ENCODE measurements around the gene DERL3.

DERL3 gene

DNA sequence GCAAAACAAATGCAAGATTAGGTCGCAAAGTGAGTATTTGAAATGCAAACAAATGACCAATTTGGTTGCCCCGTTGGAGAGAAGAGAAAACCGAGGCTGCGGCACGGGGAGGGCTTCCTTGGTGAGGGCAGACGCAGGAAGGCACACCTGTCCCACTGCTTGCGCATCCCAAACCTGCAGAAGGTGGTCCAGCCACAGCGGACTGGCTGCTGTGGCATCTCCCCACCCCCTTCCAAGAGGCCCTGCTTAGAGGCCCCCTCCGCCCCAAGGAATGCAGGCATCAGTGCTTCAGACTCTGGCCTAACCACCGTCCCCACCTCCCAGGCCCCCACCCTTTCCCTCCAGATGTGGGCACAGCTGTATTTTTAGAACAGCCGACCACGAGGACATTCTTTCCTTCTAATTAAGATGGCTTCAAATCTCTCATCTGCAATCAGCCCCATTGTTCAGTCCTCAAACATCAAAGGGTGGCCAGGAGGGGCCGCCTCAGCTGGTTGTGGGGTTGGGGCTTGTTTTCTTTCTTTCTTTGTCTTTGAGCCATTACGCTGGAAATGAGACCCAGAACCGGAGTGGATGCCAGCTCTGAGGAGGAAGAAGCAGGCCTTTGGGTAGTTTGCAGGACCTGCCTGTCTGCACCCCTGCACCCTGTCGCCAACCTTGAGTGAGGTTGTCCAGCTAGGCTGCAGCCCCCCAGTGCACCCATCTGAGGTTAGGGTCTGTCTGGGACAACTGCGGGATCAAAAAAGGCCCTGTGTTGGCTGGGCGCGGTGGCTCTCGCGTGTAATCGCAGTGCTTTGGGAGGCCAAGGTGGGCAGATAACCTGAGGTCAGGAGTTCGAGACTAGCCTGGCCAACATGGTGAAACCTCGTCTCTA is 9.4 kb upstream of the DERL3 start:
- peak; percentile 73 for FAIRE-seq

DNA sequence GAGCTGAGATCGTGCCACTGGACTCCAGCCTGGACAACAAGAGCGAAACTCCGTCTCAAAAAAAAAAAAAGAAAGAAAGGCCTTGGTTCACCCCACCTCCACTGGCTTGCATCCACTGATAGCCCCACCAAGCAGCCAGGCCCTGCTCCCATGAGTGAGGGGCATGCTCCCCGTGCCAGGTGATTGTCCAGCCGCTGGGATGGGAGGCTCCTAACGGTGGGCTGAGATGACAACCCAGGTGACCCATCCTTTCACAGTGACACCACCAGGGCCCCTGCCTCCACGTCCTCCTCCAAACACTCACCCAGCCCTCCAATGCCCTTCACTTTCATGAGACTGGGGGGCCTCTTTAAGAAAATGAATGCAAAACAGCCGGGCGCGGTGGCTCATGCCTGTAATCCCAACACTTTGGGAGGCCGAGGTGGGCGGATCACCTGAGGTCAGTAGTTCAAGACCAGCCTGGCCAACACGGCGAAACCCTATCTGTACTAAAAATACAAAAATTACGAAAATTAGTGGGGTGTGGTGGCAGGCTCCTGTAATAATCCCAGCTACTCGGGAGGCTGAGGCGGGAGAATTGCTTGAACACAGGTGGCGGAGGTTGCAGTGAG is 8.6 kb upstream of the DERL3 start:
- no peak for DNase-seq (ENCODE audit: low spot score)
- FAIRE-seq, result no peak

More for the DNA sequence above, 9.4 kb upstream of the DERL3 start:
- DNase-seq (ENCODE audit: low spot score), result no peak

DNA sequence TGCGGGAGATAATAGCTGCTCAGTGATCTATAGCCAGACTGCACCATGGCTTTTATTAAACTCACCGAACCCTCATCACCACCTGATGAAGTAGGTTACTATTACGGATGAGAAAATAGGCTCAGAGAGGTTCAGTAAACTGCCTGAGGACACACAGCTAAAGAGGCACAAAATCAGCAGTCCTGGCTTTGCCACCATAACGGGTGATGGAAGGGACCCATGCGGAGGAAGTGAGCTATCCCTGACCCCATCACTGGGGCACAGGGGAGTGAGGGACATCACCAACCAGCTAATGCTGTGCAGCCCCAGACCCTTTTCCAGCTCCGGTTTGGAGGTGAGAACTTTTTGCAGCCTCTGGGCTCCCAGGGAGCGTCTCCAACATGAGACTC is 7.3 kb upstream of the DERL3 start:
- FAIRE-seq, result no peak

DNA sequence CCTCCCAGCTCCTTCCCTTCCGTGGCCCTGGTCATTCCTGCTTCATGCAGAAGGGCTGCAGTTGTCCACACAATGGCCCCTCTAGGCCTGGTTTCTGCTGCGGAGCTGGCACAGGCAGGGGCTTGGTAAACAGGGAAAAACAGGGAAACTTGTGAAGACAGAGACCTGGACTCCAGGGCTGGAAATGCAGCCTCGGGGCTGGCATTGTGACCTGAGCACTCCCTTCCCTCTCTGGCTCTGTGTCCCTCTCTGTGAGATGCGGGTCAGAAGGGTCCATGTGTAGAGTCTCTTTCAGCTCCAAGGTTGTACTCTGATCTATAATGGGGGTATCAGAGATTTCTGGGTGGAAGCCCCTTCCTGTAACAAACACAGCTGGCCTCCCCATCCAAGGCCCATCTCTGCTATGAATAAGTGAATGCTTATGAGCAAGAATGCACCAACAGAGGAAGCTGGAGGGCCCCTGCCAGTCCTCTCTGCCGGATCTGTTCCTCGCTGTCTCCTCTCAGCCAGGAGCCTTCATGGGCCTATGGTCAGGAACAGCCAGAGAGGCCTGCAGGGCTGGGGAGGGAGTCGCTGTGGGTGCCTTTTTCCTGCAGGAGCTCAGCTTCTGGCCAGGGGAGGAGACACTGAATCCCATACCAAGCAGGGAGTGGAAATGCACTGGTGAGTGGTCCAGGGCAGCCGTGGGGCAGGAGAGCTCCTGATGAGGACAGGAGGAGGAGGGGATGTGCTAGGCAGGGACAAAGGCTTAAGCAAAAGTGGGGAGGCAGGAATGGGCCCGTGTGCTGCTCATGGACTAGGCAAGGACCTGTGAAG is 6.7 kb upstream of the DERL3 start:
- FAIRE-seq, result peak; percentile 37

More for the DNA sequence above, 7.3 kb upstream of the DERL3 start:
- no peak for DNase-seq (ENCODE audit: low spot score)

DNA sequence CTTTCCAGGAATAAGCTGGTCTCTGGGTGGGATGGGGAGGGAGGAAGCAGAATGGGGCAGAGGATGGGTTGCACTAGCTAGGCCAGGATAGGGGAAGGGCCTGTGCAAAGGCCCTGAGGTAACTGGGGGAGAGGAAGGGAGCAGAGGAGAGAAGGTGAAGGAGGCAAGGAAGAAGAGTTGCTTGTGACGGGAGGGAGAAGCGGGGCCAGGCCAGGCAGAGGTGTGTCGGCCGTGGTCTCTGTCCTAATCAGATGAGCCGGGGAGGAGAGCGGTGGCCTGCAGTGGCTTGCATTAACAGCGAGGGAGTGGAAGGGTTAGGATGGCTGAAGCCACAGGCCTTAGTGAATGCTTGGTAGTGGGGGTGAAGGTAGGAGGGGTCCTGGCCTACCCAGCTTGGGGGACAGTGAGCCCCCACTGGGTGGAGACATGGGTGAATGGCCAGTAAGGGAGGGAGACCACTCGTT is 6.0 kb upstream of the DERL3 start:
- no peak for DNase-seq (ENCODE audit: low spot score)
- FAIRE-seq, result peak; percentile 68

More for the DNA sequence above, 6.7 kb upstream of the DERL3 start:
- no peak for DNase-seq (ENCODE audit: low spot score)

DNA sequence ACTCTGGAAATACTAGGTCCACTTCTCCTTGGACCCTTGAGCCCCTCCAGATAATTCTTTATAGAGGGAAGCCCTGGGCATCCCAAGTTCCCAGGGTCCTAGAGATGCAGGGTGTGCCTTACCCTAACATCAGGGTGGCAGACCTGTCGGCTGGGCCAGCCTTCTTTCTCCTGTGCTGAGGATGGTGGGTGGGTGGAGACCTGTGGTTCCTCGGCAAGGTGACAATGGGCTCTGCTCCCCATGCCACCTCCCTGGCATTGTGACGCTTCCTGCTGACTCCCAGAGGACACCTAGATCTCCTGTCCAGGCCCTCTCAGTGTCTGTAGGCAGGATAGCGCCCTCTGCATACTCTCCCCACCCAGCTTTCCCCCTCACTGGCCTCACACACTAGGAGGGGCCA is 3.8 kb upstream of the DERL3 start:
- FAIRE-seq (no peak), DNase-seq (ENCODE audit: low spot score) (no peak)

DNA sequence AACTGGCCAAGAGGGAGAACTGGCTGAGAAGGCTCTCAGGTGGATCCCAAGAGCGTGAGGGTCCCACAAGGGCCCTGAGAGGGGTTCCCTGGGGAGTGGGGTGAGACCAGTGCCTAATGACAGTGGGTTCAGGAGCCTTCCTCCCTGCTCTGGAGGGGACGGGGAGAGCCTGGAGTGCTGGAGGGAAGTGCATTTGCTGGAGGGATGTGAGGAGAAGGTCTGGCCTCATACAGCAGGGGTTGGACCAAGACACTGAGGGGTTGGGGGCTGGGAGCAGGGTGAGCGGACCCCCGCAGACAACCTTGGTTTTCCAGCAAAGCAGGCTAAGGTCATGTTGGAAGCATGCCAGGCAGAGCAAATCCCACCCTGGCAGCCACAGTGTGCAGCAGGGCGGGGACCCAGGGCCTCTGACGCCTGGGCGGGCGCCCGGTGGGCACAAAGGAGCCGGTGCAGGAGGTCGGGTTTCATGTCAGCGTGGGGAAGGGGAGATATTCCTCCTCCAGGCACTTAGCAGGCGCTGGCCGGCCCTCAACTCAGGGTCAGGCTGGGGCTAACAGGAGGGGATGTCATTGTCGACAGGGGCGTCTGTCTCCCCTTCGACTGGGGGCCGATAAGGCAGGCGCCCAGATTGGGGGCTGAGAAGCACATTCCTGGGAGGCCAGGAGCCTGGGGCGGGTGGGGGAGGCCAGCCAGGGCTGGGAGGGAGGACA is 3.1 kb upstream of the DERL3 start:
- DNase-seq (ENCODE audit: low spot score) (no peak), FAIRE-seq (no peak)

DNA sequence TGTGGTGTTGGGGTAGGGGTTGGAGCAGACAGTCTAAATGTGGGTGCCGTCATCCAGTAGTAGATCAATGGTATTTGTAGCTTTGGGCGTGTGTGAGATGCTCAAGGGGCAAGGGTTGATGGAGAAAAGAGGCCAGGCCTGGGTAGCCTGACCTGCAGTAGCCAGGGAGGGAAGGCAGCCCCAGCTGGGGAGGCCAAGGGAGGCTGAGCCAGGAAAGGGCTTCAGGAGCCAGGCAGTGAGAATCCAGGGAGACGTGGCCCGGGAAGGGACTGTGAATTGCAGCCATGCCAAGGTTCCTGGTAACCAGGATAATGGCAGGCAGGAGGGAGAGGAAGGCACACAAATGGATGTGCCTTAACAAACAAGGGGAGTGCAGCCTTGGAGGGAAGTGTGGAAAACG is 2.5 kb upstream of the DERL3 start:
- no peak for DNase-seq (ENCODE audit: low spot score)
- FAIRE-seq, result no peak

DNA sequence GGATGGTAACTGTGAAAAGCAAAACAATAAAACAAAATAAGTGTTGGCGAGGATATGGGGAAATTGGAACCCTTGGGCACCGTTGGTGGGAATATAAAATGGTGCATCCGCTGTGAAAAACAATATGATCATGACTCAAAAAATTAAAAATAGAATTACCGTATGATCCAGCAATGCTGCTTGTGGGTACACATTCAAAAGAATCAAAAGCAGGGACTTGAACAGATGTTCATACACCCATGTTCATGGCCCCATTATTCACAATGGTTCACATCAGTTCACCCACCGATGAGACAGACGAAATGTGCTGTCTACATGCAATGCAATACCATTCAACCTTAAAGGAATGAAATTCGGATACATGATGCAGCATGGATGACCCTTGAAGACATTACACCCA is 1.2 kb upstream of the DERL3 start:
- DNase-seq (ENCODE audit: low spot score) (no peak), FAIRE-seq (no peak)

DNA sequence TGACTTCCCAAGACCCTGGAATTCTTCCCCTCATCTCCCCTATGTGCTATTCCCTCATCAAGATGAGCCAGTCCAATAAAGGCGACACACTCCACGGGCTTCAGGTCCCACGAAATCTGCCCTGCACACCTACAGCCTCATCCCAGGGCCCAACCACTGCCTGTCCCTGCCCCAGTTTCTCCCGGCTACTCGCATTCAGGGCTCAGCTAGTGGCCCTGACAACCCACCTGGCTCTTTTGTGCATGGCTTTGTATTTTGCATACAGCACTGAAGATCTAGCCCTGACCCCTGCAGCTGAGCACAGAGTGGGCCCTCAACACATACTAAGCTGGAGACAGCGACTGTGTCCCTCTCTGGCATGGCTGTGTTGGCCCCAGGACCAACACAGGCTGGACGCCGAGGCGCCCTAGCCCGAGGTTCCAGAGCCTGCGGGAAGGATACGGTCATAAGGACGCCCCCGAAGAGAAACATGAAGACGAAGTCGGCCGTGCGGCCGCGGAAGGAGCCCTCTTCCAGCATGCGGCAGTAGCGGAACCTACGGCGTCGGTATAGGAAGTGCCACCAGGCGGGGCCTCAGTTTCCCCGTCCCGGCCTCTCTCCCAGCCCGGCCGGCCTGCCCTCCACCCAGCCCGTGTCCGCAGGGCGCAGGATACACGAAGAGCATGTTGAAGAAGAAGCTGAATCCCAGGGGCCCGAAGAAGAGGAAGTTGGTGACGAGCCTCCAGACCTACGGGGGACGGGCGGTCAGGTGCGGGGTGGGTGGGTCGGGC is 710 bp downstream of the DERL3 start:
- DNase-seq (ENCODE audit: low spot score) (no peak), FAIRE-seq (peak; percentile 61)

DNA sequence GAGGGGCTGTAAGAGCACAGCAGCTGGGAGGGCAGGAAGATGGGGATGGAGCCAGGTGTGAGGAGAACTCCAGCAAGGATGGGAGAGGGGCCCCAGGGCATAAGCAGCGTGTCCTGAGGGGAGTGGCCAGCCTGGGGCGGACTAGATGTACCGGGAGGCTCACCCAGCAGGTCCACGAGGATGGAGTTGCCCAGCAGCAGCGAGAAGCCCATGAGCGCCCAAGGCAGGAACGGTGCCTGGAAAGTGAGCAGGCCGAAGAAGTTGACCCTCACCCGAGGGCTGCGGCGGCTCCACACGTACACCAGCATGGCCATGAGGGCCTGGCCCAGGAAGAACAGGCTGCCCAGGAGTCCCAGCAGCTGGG is 1.3 kb downstream of the DERL3 start:
- FAIRE-seq (no peak), DNase-seq (ENCODE audit: low spot score) (no peak)

DNA sequence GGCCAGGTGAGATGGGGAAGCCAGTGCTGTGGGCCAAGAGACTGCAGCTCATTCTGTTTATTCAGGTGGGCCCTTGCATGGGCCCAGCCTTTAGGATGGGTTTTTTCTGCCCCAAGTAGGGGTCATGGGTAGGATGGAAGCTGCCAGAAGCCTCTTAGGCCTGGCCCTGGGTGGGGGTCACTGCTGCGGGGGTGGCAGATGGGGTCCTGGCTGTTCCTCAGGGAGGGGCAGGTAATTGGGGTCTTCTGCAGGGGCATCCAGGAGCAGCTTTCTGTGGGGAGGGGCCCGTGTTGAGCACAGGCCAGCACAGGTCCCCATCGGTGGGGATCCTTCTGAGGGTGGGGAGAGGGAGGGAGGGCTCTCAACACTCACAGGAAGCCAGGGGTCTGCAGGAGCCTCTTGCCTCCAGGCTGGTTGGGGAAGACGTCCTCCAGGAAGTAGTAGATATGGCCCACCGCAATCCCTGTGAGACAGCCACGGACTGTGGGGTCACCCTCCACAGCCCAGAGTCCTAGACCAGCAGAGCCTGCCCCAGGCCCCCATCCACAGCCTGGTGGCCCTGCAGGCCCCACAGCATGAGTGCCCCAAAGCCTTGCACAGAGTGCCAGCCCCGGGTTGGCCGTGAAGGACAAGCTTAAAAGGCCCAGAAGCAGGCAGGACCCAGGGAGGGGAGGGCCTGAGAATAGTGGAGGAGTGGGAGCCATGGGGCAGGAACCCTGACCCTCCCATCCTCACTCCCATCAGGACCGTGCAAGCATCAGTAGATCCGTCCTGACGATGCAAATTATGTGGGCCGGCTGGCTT is 1.9 kb downstream of the DERL3 start:
- DNase-seq (ENCODE audit: low spot score) (no peak), FAIRE-seq (no peak)

DNA sequence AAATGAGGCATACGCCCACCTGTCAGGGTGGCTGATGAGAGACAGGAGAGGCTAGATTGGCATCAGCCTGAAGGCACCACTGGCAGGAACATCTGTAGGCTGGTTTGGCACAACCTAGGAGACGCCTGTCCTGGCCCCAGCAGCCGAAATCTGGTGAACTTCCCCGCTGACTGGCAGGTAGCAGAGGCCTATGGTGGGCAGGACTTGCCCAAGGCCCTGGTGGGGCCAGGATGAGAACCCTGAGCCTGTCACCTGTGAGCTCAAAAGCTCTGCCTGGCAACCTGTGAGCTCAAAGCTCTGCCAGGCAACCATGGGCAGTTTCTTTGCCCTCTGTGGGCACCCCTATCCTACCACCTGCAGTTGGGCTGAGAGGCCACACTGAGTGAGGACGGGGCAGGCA is 2.5 kb downstream of the DERL3 start:
- FAIRE-seq, result no peak
- no peak for DNase-seq (ENCODE audit: low spot score)

DNA sequence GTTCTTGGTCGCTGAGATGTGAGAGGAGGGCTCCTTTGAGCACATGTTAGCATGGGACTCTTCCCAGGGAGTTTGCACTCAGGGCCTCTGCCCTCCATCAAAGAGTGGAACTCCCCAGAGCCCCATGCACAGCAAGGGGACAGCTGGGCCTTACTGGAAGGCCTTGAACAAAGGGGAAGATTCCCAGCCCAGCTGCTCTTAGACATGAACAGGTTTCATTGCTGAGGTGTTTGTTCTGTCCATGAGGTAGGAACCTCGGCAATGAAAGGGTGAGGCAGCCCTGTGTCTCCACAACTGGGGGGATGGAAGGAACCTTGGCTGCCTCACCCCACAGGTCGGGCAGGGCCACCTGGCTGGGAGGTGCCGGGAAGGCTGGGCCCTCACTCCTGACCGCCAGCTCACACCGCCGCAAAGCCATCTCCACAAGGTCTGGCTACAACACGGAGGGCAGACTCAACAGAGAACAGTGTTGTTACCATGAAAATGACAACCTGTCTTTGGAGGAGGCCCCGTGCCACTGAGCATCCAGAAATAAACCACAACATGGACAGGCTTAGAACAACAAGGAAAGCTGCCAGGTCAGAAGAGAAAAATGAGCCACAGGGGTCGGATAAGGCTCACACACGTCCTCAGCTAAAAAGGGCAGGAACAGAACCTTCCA is 3.2 kb downstream of the DERL3 start:
- no peak for DNase-seq (ENCODE audit: low spot score)
- FAIRE-seq, result no peak

DNA sequence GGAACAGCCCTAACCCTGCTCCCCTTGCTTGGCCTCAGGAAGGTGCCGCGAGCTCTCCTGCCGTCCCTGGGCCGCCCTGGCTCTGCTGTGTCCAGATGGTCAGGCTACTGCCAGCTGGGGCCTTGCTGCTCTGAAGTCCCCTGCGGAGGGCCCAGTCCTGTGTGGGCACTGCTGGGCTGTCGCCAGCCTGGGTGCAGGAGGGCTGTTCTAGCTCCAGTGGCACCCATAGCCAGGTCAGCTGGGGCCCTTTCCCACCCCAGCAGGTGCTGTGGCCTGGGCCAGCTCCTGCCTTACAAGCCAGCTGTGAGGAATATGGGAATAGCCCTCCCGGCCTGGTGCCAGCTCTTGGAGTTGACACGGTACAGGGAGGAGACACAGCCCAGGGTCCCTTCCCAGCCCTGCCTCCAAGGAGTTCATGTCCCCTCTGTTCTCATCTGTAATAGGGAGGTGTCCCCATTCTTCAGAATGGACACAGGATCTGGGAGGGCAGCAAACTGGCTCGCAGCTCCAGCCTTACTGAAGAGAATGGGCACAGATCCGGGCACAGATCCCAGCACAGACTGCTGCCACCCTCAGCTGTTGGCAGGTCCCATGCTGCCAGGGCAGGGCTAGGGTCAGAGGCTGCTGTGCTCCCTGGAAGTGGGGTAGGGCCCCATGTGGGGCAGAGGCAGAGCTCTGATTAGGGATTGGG is 3.9 kb downstream of the DERL3 start:
- DNase-seq (ENCODE audit: low spot score), result no peak
- FAIRE-seq, result peak; percentile 67

DNA sequence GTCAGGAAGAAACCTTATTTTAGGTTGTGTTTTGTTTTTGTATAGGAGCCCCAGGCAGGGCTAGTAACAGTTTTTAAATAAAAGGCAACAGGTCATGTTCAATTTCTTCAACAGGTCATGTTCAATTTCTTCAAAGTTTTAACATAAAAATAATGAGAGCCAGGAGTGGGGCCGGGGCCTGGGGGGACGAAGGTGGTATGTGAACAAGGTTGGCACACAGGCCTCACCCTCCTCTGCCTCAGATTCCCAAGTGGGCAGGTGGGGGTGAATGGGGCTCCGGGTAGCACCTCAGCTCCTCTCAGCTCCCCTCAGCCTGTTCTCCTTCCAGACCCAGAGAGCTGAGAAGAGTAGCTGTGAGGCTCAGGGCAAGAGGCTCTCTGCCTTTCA is 4.4 kb downstream of the DERL3 start:
- FAIRE-seq (no peak), DNase-seq (ENCODE audit: low spot score) (no peak)

DNA sequence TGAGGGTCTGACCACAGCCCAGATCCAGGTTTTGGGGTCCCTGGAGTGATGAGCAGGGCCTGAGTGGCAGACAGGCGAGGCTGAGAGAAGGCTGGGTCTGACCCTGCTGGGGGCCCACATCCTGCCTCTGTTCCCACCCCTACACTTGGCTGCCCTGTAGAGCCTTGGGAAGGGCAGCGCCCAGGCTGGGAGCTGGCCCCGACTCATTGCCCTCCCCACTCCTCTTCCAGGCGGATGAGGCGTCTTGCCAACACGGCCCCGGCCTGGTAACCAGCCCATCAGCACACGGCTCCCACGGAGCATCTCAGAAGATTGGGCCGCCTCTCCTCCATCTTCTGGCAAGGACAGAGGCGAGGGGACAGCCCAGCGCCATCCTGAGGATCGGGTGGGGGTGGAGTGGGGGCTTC is 4.9 kb downstream of the DERL3 start:
- no peak for FAIRE-seq

DNA sequence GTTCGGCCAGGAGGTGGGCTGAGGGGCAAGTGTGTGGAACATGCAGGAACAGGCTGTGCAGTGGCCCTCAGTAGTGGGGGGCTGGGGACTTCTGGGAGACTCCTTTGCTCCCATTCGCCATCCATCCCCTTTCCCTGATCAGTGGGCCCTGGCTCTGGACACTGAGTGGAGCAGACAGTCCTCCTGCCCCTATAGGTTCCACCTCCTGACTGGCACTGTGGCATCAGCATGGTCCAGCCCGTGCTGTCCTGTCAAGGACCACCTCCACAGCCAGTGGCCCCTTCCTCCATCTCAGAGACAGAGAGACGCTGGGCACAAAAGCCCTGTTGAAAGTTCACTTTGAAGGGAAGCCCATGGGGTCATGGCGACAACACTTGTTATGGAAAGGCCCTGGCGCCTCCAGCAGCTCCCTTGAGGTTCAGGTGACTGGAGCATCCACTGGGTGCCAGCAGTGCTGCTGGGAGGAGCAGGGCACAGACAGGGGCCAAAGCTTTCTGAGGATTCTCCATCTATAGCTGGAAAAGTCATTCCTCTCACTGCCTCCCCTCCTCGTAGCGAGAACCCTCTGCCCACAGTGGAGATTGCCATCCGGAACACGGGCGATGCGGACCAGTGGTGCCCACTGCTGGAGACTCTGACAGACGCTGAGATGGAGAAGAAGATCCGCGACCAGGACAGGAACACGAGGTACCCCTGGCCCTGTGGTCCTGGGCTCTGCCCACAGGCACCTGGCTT is 5.6 kb downstream of the DERL3 start:
- peak; percentile 27 for FAIRE-seq

More for the DNA sequence above, 4.9 kb downstream of the DERL3 start:
- DNase-seq (ENCODE audit: low spot score), result no peak

More for the DNA sequence above, 5.6 kb downstream of the DERL3 start:
- DNase-seq (ENCODE audit: low spot score), result no peak
